CD4-positive, alpha-beta T cell treated with Interleukin-10 for 1 hour (primary cell): Measurements from ENCODE around the gene CDKN1A.
"Not testable (repeated sequence)": the region's sequence is repeated elsewhere in the genome, so short reads cannot be mapped to it uniquely, and the experiment has no call there.

Experiments used
- DNase-seq: peaks from one replicate; pipeline ENCODE4 v3.0.0-alpha.2; 2020

Gene CDKN1A

DNA sequence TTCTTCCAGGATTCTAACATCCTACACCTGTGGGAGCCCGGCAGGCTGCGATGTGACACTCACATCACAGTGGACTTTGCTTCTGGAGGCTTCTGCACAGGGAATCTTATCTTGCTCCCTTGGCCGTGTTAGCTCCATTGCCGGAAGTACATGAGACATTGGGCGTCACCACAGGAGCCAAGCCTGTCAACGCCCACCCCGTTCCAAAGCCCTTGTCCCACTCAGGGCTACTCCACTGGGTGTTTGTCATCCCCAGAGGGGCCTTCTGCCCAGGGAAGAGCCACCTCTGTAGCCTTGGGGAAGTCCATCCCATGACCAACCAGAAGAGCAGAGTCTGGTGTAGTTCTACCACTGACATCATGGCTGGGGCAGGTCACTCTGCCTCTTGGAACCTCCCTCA lies 20.8 kb downstream of the CDKN1A start:
- no peak for DNase-seq

DNA sequence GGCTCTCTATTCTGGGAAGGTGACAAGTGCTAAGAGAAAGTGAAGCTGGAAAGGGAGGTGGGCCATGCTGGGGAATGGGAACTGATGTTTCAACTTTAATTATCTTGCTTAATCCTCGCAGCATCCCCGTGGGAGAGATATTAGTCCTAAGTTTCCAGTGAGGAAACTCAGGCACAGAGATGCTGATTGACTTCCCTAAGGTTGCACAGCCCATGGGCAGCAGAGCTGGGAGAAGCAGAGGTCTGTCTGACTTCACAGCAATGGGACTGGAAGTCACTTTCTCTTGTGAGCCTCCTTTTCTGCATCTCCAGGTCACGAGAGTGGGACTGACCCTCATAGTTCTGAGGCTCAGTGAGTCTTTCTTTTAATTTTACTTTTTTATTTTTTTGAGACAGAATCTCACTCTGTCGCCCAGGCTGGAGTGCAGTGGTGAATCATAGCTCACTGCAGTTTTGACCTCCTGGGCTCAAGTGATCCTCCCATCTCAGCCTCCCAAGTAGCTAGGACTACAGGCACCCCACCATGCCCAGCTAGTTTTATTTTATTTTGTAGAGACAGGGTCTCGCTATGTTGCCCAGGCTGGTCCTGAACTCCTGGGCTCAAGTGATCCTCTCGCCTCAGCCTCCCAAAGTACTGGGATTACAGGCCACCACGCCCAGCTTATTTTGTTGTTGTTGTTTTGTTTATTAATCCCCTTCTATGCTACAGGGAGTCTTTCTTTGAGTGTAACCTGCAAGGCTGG lies 21.7 kb downstream of the CDKN1A start:
- no peak for DNase-seq

DNA sequence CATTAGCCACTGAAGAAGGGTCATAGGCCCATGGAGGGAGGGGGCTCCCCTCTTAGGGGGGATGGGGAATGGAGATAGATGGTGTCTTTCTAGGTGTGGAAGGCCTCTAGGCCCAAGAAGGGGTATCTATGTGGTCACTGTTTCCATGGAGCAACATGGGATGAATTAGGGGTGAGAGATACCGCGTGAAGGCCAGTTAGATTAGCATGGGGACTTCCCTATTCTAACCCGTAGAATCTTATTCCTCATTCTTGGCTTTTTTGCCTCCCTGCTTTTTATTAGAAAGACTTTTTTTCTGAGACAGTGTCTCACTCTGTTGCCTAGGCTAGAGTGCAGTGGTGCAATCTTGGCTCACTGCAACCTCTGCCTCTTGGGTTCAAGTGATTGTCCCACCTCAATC lies 22.3 kb downstream of the CDKN1A start:
- no peak for DNase-seq

DNA sequence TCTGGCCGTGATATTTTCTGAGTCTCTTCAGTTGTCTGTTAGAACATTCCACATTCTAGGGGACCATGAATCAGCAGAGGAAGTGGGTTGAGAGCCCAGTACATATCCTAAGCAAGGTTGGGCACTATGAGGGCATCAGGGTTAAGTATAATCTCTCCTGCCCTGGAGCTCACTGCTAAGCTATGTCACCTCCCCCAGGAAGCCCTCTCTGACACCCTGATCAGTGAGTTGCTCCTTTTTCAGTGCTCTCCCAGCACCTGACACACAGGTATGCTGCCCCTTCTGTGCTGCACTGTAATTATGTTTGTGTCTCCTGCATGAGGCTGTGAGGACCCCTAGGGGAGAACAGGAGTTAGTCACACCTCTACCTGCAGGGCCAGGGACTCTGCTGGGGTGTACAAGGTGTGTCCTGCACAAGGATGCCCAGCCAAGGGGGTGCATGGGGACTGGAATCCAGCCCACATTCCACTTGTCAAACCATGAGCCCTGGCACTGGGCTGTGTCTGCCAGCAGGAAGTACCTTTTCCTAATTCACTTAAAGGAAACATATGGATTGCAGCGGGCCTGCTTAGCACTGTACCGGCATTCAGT lies 23.0 kb downstream of the CDKN1A start:
- peak; percentile 24 for DNase-seq

DNA sequence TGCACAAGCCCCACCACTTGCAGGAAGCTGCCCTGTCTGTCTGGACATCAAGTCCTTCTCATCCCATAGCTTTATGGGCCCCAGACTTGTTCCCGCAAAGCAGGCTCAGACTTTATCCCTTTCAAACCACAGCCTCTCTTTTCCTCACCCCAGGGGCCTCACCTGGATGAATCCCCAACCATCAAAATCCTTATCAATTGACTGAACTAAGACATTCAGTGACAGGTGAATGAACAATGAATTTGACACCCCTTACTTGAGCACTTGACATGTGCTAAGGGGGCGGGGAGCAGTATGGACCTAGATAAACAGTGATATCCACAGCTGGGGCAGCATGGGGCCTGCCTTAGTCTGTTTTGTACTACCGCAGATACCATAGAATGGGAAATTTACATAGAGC lies 24.1 kb downstream of the CDKN1A start:
- DNase-seq: no peak

DNA sequence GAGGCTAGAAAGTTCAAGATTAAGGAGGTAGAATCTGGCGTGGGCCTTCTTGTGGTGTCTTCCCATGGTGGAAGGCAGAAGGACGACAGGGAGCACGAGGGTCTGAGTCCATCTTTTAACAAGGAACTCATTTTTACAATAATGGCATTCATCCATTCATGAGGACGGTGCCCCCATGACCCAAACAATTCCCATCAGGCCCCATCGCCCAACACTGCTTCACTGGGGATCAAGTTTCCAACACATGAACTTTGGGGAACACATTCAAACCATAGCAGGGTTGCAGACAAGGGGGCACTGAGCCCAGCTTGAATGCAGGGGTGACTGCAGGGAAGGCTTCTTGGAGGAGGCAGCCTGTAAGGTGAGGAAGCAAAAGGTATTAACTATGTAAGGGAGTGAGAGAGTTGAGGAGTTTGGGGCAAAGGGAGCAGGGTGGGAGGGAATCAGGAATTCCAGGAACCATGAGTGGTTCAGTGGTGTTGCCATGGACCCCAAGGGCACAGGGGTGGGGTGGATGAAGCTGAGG lies 24.6 kb downstream of the CDKN1A start:
- DNase-seq: no peak

DNA sequence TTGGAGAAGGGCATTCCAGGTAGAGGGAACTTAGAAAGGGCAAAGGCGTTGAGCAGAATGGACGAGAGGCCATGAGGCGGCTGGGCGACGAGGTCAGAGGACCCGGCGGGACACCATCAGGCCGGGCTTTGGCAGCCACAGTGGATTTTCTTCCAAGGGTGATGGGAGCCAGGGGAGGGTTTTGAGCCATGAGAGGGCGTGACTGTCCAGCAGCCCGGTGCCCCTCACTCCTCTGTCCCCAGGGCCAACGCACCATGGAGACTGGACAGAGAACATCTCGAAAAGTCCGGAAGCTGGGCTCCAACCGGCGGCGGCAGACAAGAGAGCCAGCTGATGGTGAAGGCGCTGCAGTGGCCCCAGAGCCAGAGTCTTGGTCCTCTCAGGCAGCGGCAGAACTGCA lies 25.5 kb downstream of the CDKN1A start:
- DNase-seq: no peak

DNA sequence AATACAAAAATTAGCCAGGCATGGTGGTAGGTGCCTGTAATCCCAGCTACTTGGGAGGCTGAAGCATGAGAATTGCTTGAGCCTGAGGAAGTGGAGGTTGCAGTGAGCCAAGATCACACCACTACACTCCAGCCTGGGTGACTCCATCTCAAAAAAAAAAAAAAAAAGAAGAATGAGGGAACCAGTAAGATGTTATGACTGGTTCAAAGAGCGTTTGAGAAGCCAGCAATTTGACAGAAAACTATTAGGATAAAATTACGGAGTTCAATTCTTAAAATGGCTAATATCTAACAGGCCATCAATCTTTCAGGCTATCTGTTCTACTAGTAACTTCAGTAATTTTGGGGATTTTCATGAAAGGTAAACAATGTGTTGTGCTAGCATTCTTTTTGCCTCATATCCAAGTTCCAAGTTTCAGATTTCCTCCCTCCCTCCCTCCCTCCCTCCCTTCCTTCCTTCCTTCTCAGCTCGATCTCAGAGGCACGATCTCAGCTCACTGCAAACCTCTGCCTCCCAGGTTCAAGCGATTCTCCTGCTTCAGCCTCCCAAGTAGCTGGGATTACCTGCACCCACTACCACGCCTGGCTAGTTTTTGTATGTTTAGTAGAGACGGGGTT lies 26.6 kb downstream of the CDKN1A start:
- not testable (repeated sequence) for DNase-seq

DNA sequence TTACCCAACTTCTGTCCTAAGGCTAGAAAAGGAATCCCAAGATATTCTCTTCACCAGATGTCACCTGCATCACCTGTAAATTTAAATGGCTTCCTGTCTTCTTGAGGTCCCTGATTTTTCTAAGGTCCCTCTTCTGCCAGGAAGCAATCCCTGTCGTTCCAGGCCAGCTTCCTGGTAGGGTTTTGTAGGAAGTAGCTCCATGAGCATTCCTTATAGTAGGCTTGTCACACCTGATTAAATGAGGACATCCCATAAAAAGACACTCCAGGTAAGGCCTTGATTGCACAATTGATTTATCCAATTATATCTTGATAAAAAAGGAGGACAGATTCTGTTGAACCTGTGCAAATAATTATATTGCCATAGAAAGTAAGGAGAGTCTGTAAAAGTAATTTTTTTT lies 27.8 kb downstream of the CDKN1A start:
- DNase-seq: no peak

DNA sequence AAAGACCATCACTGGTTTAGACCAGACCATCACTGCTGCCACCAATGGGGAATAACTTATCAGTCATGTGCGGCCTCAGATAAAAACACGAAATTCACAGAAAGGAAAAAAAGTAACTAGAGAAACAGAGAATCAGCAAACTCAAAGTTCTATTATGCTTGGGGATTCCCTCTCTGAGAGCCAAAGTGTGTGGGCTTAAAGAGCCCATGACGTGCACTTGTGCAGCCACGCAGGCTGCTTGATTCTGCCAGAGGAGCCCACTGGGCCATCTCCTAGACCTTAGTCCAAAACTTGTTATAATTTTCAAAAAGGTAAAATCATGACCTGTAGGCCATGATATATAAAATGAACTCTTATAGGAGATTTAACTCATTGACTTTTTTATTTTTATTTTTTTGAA lies 34.3 kb downstream of the CDKN1A start:
- no peak for DNase-seq

DNA sequence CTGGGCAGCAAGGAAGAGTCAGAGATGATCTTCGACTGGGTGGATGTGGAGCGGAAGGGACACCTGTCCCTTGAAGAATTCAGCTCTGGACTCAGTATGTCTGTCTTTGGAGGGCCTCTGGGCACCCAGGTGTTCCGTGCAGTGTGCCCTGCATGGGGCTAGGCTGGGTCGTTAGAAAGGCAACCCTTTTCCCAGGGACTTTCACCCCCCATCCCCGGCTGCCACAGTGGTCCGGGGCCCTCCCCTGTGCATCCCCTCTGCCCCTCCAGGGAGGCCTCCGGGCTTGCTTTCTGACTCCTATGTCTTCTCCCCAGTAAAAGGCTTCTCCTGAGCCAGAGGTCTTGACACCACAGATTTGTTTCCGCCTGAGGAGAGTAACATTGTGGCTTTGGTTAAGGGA lies 35.3 kb downstream of the CDKN1A start:
- DNase-seq: no peak

DNA sequence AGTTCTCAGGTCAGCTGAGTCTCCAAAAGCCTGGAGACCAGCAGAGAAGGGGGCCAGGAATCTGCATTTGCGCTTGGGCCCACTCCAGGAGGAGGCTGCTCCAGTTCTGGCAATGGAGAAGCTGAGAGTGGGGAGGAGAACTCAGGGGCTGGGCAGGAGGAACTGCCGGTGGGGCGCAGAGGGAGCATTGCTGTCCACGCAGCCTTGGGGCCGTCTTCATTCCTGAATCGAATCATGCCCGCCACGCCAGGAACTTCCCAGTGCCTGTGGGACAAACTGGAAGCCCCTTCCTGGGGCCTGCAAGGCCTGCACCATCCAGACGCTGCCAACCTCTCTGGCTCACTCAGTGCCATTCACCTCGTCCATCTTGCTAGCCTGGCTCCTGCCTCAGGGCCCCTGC lies 36.0 kb downstream of the CDKN1A start:
- DNase-seq: no peak

DNA sequence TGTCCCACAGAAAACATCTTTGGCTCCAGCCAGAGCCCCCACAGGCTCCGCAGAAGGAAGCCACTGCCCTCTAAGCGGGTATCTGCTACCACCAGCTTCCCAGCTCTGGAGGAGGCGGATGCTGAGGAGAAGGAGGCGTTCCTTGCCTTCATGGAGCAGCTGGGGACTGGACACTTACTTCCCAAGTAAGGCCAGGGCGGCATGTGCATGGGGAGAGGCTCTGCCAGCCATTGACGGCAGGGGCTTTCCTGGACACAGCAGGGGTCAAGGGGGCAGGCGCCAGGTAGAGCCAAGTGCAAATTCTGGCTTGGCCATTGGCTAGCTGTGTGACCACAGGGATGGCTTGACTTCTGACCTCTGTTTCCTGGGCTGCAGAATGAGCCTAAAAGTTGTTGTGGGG lies 37.0 kb downstream of the CDKN1A start:
- no peak for DNase-seq

DNA sequence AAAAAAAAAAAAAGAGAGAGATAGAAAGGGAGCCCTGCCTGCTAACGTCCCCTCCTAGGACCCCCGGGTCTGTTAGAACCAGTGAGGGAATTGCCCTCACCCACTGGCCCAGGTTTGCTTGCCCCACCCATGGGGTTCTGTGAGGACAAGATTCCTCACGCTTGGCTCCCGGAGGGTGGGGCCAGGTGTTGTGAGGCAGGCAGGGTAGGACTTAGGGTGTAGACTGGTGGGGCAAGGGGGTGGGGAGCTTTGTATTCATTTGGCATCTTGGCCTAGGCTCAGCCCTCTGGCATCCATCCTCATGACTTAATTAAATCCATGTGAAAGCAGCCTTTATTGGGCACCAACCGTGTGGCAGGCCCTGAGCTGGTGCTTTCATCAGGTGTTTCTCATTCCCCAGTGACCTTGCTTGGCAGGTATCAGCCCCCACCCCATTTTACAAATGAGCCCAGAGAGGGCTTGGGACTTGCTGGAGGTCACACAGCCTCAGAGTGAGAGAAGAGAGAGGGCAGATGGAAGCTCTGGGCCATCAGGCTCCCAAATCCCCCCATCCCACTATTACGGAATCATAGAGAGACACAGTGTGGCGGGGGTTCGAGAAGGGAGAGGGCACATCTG lies 38.1 kb downstream of the CDKN1A start:
- DNase-seq: no peak

DNA sequence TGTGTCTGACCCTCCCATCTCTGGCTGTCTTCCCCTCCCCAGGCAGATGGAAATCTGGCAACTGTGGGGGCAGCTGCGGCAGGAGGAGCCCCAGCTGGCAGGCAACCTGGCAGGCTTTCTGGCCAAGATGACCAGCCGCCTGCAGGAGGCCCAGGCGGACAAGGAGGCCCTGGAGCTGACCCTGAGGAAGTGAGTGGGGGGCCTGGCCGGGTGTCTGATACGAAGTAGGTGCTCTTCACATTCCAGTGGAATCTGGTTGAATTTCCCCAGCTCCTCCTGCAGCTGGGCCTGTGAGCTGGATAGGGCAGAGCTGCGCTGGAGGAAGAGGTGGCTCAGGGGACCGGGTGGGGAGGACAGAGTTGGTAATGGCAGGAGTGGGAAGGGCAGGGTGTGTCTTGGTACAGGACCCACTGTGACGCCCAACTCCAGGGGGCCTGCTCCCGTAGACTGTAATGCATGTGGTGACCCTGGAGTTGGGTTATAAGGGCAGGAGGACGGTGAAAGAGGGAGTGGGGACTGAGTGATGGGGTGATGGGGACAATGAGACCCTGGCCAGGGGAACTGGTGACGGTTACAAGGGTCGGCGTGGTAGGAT lies 38.8 kb downstream of the CDKN1A start:
- no peak for DNase-seq

DNA sequence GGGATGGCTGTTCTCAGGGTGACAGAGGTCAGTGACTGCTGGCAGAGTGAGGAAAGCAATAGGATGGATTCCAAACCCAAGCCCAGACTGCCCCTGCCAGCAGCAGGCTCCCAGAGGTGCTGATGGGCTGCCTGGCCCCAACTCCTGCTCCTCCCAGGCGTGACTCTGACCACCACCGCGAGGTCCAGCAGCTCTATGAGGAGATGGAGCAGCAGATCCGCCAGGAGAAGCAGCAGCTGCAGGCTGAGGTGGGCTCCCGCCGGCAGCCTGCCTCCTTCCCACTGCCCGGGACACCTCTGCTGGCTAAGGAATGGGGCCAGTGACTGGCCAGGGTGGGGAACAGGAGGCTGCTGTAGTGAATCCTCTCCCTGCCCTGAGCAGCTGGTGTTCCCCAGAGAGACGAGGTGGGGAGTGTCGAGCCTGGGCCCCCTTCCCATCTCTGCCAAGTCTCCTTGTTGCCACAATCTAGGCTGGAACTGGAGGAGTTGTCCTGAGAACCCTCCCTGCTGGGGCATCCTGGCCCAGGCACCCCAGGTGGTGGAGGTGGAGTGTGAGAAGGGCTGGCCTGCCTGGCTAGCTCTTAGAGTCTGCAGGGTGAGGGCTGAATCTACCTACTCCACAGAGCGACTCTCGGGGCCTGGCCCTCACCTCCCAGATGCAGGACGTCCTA lies 39.5 kb downstream of the CDKN1A start:
- no peak for DNase-seq

DNA sequence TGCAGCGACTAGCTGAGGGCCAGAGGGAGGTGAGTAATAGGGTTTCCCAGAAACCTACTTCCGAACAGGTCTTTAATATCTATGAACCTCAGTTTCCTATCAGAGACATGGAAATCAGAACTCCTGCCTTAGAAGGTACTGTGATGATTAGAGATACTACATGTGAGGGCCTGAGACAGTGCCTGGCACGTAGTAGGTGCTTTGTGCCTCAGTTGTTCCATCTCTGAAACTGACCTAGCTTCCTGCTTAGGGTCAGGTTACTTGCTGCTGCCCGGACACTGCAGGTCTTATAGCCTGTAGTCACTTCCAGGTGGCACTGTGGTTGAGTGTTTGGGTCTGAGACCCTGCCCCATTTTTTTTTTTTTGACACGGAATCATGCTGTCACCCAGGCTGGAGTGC lies 40.0 kb downstream of the CDKN1A start:
- DNase-seq: no peak

DNA sequence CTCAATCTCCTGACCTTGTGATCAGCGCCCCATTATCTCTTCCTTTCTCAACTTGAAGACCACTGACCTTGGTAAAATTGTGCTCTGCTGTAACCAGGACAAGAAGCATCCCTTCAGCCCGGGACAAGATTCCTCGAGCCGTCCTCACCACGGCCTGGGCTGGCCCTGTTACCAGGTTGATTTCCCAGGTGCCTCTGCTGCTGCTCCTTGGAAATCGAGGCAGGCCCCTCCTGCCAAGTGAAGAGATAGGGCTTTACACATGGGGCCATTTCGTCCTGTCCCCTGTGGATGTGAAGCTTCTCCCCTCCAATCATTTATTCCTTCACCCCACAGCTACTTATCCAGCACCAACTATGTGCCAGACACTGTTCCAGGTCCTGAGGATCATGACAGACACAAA lies 40.6 kb downstream of the CDKN1A start:
- DNase-seq: no peak

DNA sequence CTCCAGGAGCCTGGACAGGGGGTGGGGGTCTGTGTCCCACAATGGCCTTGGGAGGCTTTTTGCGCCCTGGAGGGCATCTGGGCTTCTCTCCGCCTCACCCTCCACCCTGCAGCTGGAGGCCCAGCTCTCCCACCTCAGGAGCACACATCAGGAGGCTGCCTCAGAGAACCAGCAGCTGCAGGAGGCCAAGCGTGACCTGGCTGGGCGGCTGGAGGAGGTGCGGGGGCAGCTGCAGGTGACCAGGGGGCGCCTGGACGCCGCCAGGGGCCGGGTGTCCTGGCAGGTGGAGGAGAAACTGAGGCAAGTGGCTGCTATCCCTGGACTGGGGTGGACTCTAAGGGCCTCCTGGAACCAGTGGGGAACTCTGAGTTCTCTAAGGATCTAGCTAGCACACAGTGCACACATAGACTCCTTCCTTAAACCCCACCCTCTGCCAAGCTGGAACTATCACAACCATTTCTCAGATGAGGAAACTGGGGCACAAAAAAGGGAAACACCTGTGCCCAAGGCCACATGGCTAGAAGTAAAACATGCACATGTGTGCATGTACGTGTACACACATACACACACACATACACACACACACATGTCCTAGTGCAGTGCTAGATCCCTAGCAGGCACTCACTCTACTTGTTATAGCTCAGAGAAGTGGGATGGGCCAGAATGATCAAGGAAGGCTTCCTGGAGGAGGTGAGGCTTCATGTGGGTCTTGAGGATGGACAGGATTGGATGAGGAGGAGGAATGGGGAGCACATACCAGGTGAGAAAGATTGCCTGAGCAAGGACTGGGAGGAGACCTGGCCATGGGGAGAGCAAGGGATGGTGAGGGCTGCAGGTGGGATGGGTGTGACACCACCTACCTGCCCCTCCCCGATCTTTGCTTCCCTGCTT lies 42.0 kb downstream of the CDKN1A start:
- no peak for DNase-seq

DNA sequence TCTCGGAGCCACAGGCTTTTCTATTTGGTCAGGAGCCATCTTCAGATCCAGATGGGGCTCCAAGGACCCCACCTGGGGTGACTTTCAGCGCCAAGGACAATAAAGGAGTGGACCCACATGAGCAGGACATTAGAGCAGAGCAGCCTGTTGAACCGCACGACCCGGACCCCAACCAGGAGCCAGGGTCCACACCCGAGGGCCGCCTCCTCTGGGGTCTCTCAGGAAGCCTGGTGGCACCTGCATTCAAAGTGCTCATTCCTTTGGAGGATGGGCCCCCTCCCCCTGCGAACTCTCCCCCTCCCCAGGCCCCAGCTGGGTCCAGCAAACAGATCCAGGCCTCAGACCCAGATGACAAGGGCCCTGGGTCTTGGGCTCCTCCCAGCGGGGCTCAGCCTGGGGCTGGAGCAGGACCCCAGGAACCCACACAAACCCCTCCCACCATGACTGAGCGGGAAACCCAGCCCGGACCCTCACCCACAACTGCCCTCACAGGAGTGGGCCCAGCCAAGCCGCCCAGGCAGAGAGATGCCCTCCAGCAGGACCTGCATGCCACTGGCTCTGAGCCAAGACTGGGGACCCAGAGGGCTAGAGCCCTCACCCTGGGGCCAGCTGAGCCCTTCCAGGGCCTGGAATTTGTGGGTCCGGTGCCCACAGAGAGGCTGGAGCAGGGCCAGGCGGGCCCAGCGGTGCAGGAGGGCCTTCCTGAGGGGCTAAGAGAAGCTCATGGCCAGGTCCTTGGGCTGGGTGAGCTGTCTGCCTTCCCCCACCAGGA lies 43.0 kb downstream of the CDKN1A start:
- DNase-seq: no peak

DNA sequence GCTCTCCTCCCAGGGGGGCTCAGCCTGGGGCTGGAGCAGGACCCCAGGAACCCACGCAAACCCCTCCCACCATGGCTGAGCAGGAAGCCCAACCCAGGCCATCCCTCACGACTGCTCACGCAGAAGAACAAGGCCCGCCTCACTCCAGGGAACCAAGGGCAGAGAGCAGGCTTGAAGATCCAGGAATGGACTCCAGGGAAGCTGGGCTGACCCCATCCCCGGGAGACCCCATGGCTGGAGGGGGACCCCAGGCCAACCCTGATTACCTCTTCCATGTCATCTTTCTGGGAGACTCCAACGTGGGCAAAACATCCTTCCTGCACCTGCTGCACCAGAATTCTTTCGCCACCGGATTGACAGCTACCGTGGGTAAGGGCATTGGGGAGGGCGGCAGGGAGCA lies 43.9 kb downstream of the CDKN1A start:
- DNase-seq: no peak
